ENCODE data around the gene CCDC24.

Gene CCDC24

DNA sequence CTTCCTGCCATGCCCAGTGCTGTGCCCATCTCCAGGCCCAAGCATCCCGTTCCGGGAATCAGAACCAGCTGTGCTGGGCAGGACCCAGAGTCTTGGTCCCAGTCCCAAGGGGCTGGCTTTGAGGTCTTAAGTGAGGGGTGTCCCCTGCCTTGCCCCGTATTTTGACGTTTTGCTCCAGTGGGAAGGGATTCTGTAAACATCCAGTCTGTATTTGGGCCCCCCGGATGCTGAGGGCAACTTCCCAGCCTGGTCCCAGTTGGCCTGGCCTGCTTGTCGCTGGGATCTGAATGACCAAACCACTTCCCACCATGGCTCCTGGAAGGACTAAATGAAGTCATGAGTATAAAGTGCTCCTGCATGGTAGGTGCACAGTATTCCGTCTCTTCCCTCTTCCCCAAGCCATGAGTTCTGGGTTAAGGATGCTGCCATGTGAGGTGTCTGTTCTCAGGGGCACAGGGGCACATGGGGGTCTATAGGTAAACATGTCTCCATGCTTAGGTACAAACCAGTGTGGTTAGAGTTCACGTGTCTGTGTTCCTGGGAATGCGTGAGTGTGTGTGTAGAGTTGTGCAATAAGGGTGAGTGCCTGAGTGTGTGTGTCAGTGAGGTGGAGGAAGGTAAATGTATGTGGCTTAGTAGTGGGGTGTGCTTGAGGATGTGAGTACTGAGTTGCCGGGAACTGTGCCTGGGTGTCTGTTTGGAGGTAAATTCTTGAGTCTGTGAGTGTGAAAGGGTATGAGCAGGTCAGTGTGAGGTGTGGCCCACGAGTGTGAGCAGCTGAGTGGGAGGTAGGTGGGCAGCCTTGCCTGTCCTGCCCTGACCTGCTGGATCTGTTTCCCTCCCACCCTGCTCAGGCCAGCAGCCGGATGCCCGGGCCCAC is 10.9 kb upstream of the CCDC24 start:
- DNase-seq: no peak
- TF ChIP-seq POLR2A (IDR thresholded peaks at IDR 0.05; ENCODE audit: low read length) (no peak), GATA1 (IDR thresholded peaks at IDR 0.05; ENCODE audit: low read depth, low read length) (no peak)

DNA sequence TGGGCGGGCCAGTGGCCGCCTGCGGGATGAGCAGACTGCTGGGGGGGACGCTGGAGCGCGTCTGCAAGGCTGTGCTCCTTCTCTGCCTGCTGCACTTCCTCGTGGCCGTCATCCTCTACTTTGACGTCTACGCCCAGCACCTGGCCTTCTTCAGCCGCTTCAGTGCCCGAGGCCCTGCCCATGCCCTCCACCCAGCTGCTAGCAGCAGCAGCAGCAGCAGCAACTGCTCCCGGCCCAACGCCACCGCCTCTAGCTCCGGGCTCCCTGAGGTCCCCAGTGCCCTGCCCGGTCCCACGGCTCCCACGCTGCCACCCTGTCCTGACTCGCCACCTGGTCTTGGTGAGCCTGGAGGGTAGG is 10.3 kb upstream of the CCDC24 start:
- TF ChIP-seq GATA1 (IDR thresholded peaks at IDR 0.05; ENCODE audit: low read depth, low read length) (no peak), POLR2A (IDR thresholded peaks at IDR 0.05; ENCODE audit: low read length) (no peak)
- no peak for DNase-seq

DNA sequence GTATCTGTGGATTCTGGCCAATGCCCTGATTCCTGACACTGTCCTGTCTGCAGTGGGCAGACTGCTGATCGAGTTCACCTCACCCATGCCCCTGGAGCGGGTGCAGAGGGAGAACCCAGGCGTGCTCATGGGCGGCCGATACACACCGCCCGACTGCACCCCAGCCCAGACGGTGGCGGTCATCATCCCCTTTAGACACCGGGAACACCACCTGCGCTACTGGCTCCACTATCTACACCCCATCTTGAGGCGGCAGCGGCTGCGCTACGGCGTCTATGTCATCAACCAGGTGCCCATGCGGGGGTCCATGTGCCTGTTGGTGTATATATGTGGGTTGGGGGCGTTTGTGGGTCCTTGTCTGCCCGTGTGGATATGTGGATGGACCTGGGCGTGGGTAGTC is 9.8 kb upstream of the CCDC24 start:
- TF ChIP-seq POLR2A (IDR thresholded peaks at IDR 0.05; ENCODE audit: low read length) (no peak), GATA1 (IDR thresholded peaks at IDR 0.05; ENCODE audit: low read depth, low read length) (no peak)
- DNase-seq: no peak

DNA sequence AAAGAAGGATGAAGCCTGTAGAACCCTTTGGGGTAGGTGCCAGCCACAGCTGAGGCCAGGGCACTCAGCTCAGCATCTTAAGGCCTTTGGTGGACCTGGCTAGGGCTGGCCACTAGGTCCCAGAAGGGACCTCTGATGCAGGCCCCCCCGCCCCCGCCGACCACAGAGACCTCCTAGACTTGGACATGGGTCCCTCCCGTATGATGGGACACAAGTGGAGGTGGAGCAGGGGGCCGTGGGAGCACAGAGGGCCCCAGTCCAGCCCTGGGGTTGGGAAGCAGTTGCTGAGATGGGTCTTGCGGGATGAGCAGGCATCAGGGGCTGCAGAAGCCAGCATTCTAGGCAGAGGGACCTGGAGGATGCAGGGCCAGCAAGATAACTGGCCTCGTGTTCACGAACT is 9.2 kb upstream of the CCDC24 start:
- no peak for TF ChIP-seq GATA1 (IDR thresholded peaks at IDR 0.05; ENCODE audit: low read depth, low read length)
- TF ChIP-seq POLR2A (IDR thresholded peaks at IDR 0.05; ENCODE audit: low read length): no peak
- no peak for DNase-seq

DNA sequence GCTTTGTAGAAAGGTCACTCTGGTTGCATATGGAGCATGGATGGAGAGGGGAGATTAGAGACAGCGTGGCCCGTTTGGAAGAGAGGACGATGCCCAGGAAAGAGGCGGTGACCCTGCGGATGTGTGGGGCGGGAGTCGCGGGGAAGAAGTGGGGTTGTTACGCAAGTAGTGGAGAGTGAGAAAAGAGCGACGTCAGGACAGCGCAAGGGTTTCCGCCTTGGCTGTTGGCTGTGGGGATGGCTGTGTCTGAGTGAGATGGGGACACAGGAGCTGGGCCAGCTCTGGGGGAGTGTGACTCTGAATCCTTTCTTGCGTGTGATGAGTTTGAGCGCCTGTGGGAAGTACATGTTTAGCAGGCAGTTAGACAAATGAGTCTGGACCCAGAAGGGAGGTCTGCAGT is 8.6 kb upstream of the CCDC24 start:
- TF ChIP-seq GATA1 (IDR thresholded peaks at IDR 0.05; ENCODE audit: low read depth, low read length): no peak
- TF ChIP-seq POLR2A (IDR thresholded peaks at IDR 0.05; ENCODE audit: low read length): no peak
- peak in 1 of 2 experiments; percentile 27 for DNase-seq

DNA sequence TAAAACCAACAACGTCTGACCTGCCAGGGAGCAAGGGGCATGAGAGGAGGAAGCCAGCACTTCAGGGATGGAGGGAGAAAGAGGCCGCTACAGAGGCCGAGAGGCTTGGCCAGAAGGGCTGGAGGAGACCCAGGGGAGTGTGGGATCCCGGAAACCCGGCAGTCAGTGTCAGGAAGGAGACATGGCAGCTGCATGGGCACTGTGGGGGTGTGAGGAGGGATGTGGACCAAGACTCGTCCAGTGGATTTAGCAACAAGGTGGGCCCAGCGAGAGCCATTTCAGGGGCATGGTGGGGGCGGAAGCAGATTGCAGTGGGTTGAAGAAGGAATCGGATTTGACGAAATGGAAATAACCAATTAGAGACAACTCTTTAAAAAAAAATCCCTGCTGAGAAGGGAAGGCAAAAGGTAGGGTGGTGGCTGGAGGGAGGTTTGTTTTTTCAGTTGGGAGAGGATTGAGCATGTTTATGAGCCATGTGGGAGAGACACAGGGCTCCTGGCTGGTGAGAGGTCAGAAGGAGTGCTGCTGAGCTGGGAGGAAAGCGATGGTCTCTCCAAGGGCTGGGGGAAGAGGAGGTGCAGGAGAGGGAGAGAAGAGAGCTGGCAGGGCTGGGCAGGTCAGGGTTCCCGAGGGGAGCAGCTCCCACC is 8.0 kb upstream of the CCDC24 start:
- TF ChIP-seq POLR2A (IDR thresholded peaks at IDR 0.05; ENCODE audit: low read length) (no peak), GATA1 (IDR thresholded peaks at IDR 0.05; ENCODE audit: low read depth, low read length) (no peak)
- DNase-seq: no peak

DNA sequence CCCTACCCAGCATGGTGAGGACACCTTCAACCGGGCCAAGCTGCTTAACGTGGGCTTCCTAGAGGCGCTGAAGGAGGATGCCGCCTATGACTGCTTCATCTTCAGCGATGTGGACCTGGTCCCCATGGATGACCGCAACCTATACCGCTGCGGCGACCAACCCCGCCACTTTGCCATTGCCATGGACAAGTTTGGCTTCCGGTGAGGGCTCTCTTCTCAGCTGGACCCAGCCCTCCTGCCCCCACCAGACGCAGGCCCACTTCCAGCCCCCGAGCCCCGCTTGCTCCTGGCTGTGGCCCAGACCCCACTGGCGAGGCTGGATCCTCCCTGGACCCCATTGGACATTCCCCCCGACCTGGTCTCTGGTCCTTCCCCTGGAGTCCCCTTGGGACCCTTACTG is 6.5 kb upstream of the CCDC24 start:
- TF ChIP-seq GATA1 (IDR thresholded peaks at IDR 0.05; ENCODE audit: low read depth, low read length) (no peak), POLR2A (IDR thresholded peaks at IDR 0.05; ENCODE audit: low read length) (no peak)
- no peak for DNase-seq

DNA sequence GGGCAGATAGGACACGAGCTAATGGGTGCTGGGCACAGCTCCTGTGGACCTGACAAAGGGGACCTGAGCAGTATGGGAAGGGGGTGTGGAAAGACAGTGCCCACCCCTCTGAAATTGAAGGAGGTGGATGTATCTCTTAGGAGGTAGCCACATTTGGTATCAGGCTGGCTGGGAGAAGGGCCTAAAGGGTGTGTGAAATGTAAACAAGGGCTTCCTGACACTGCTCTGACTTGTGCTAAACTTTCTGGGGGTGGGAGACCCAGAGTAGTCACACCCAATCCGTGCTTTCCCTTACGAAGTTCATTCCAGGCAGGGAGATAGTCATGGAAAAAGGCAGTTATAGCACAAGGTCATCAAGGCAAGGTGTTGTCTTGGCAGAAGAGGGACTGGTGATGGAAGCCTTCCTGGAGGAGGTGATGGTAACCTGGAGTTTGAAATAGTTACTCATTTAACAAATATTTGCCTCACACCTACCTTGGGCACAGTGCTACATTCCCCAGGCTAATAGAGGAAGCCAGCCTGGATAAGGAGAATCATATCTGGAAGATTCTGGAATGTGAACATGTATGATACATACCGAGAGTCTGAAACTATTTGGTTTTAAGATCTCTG is 5.3 kb upstream of the CCDC24 start:
- TF ChIP-seq POLR2A (IDR thresholded peaks at IDR 0.05; ENCODE audit: low read length) (no peak), GATA1 (IDR thresholded peaks at IDR 0.05; ENCODE audit: low read depth, low read length) (no peak)
- DNase-seq: no peak

DNA sequence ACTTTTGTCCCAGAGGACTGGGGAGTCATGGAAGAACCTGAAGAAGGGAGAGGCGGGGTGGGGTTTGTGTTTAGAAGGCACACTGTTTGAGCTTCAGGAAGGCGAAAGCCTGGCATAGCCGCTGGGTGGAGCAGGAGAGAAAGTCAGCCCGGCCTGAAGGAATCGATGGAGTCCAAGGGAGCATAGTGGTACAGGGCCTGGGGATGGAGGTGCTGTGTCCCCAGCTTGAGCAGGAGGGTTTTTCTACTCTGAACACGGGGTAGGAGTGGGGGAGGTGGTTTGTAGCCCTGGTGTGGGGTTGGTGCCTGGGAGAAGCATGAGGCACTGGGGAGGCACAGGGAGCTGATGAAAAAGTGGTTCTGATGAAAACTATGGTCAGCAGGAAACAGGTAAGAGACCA is 4.7 kb upstream of the CCDC24 start:
- DNase-seq: no peak
- TF ChIP-seq POLR2A (IDR thresholded peaks at IDR 0.05; ENCODE audit: low read length): no peak
- no peak for TF ChIP-seq GATA1 (IDR thresholded peaks at IDR 0.05; ENCODE audit: low read depth, low read length)

DNA sequence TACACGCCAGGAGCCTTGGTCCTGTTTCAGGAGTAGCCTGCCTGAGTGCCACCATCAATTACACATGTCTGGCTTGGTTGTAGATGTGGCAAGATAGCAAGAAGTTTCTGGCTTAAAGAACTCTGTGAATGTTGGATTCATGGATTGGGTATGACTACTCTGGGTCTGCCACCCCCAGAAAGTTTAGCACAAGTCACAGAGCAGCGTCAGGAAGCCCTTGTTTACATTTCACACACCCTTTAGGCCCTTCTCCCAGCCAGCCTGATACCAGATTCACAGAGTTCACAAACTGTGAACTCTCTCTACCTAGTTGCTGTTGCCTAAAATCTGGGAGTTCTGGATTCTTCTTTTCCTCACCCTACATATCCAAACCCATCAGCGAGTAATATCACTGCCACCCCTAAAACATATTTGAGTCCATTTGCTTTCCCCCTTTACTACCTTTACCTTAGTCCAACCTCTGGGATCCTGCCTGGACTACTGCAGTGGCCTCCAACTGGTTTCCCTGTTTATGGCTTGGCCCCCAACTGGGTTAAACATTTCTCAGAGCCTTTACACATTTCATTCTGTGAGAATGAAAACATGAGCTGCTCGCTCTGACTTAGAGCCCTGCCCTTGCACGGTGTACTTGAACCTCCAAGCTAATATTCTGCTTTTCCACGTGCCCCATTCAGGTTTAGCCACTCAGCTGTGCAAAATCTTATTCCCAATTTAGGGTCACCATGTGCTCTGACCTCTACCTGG is 4.1 kb upstream of the CCDC24 start:
- TF ChIP-seq POLR2A (IDR thresholded peaks at IDR 0.05; ENCODE audit: low read length): no peak
- TF ChIP-seq GATA1 (IDR thresholded peaks at IDR 0.05; ENCODE audit: low read depth, low read length): no peak
- DNase-seq: no peak

DNA sequence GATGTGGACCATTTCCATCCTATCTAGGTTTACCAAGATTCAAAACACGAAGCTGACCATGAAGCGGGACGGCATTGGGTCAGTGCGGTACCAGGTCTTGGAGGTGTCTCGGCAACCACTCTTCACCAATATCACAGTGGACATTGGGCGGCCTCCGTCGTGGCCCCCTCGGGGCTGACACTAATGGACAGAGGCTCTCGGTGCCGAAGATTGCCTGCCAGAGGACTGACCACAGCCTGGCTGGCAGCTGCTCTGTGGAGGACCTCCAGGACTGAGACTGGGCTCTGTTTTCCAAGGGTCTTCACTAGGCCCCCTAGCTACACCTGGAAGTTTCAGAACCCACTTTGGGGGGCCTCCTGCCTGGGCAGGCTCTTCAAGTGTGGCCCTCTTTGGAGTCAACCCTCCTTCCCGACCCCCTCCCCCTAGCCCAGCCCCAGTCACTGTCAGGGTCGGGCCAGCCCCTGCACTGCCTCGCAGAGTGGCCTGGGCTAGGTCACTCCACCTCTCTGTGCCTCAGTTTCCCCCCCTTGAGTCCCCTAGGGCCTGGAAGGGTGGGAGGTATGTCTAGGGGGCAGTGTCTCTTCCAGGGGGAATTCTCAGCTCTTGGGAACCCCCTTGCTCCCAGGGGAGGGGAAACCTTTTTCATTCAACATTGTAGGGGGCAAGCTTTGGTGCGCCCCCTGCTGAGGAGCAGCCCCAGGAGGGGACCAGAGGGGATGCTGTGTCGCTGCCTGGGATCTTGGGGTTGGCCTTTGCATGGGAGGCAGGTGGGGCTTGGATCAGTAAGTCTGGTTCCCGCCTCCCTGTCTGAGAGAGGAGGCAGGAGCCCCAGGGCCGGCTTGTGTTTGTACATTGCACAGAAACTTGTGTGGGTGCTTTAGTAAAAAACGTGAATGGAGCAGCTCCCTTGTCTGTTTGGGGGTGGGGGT is 864 bp upstream of the CCDC24 start:
- DNase-seq: no peak
- TF ChIP-seq POLR2A (IDR thresholded peaks at IDR 0.05; ENCODE audit: low read length) (no peak), GATA1 (IDR thresholded peaks at IDR 0.05; ENCODE audit: low read depth, low read length) (no peak)

DNA sequence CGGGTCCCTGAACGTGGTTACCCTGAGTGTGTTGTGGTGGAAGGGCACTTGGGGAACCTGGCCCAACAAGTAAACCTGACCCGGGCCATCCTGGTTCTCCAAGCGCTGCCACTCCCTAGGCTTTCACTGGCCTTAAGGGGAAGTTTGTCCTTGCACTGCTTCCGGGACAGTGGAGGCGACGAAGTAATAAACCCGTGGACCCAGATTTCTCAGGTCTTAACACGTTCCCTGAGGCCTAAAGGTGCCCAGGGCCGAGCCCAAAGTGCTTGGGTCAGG is 261 bp upstream of the CCDC24 start:
- no peak for TF ChIP-seq POLR2A (IDR thresholded peaks at IDR 0.05; ENCODE audit: low read length)
- TF ChIP-seq GATA1 (IDR thresholded peaks at IDR 0.05; ENCODE audit: low read depth, low read length): no peak
- no peak for DNase-seq
